NCI-H526 (cell line): Measurements from ENCODE around the gene GIGYF2.
A peak's percentile ranks its signal among the peaks of the same experiment; 100 is the strongest.

ENCODE experiments used
- DNase-seq, 2 experiments: peaks; one replicate each; lab custom pipeline; 2025; lab: John Stamatoyannopoulos, UW

Gene GIGYF2

GRCh38 chr2:232882085-232882484, 185.0 kb downstream of the GIGYF2 start:
- no peak for DNase-seq

GRCh38 chr2:232882505-232883115, 185.5 kb downstream of the GIGYF2 start:
- no peak for DNase-seq

GRCh38 chr2:232883116-232883721, 186.1 kb downstream of the GIGYF2 start:
- DNase-seq: no peak

- no peak for DNase-seq
Observed at GRCh38 chr2:232884001-232884421, 186.9 kb downstream of the GIGYF2 start.

- no peak for DNase-seq
Observed at GRCh38 chr2:232884549-232885263, 187.6 kb downstream of the GIGYF2 start.

GRCh38 chr2:232885264-232885961, 188.3 kb downstream of the GIGYF2 start:
- DNase-seq: no peak

- DNase-seq: no peak
Observed at GRCh38 chr2:232886176-232886575, 189.0 kb downstream of the GIGYF2 start.

GRCh38 chr2:232886632-232887031, 189.5 kb downstream of the GIGYF2 start:
- DNase-seq: no peak

GRCh38 chr2:232887171-232887850, 190.2 kb downstream of the GIGYF2 start:
- peak in 1 of 2 experiments; percentile 15 for DNase-seq

GRCh38 chr2:232888099-232888836, 191.1 kb downstream of the GIGYF2 start:
- no peak for DNase-seq

- DNase-seq: no peak
Observed at GRCh38 chr2:232888839-232889529, 191.9 kb downstream of the GIGYF2 start.

GRCh38 chr2:232889876-232890401, 192.8 kb downstream of the GIGYF2 start:
- DNase-seq: no peak

- DNase-seq: no peak
Observed at GRCh38 chr2:232890536-232890895, 193.4 kb downstream of the GIGYF2 start.

GRCh38 chr2:232890896-232891601, 193.9 kb downstream of the GIGYF2 start:
- peak; percentile 34 to 69 for DNase-seq

GRCh38 chr2:232891621-232892071, 194.5 kb downstream of the GIGYF2 start:
- no peak for DNase-seq

GRCh38 chr2:232892221-232892620, 195.1 kb downstream of the GIGYF2 start:
- no peak for DNase-seq

GRCh38 chr2:232892843-232893242, 195.7 kb downstream of the GIGYF2 start:
- no peak for DNase-seq

- no peak for DNase-seq
Observed at GRCh38 chr2:232893834-232894233, 196.7 kb downstream of the GIGYF2 start.

GRCh38 chr2:232894251-232894650, 197.1 kb downstream of the GIGYF2 start:
- no peak for DNase-seq

GRCh38 chr2:232894746-232895145, 197.6 kb downstream of the GIGYF2 start:
- DNase-seq: no peak
